Stimulated activated effector memory CD8-positive, alpha-beta T cell treated with anti-CD3 and anti-CD28 coated beads, Interleukin-12 subunit alpha, Interleukin-12 subunit beta, amount 100 ng/mL, for 72 hours (primary cell): ENCODE data around the gene CTNND2.

Experiments used
- ATAC-seq: fragments of 150-1000 bp; cut with Tn5 transposase; 2 replicates; pipeline ENCODE4 v1.10.0; 2021
- DNase-seq, 2 donors: peaks; one replicate each; pipeline ENCODE4 v3.0.0; 2021 to 2022; ENCODE audit warnings: low spot score in 2 of 2
- H3K27ac Mint-ChIP-seq: one replicate; pipeline ENCODE4 v1.8.0; 2022; ENCODE audit warnings: mild to moderate bottlenecking, mixed read lengths
- H3K36me3 Mint-ChIP-seq: one replicate; pipeline ENCODE4 v1.8.0; 2022; ENCODE audit warnings: mild to moderate bottlenecking, mixed read lengths
- H3K4me1 Mint-ChIP-seq: one replicate; pipeline ENCODE4 v1.8.0; 2022; ENCODE audit warnings: mixed read lengths
- H3K4me3 Mint-ChIP-seq: one replicate; pipeline ENCODE4 v1.8.0; 2022; ENCODE audit warnings: mild to moderate bottlenecking, mixed read lengths
- H3K9me3 Mint-ChIP-seq: one replicate; pipeline ENCODE4 v1.8.0; 2022; ENCODE audit warnings: mixed read lengths

CTNND2 gene

DNA sequence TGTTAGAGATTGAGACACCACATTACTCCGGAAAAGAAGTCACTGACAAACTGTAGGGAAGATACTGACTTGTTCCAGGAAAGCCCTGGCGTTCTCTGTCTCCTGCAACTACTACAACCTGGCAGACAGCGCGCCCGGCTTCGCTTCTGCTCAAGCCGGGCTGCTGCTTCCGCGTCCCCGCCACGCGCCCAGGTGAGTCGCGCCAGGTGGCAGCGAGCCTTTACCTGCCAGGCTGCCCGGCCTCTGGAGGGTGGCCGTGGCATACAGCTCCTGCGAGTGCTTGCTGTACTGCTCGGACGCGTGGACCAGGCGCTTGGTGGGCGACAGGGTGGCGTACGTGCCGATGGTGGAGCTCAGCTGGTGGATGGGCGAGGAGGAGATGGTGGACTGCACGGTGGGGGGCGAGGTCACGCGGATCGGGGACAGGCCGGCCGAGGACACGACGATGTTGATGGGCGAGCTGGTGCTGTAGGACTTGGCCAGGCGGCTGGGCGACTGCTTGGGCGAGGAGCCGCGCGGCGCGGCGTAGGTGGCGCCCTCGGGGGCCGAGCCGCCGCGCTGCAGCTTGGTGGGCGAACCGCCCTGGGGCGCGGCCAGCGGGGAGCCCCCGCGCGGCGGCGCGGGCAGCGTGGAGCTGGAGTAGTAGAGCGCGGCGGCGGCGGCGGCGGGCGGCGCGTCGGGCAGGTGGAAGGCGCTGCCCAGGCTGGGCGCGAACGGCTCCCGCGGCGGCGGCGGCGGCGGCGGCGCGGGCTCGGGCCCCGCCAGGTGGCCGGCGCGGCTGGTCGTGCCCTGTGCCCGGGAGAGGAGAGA lies 519.6 kb downstream of the CTNND2 start:
- H3K9me3 Mint-ChIP-seq = no peaks in the 10 kb centered on the region
- H3K4me1 Mint-ChIP-seq = peaks cover 6% of the 10 kb centered on the region
- H3K4me3 Mint-ChIP-seq = peak overlapping the region; percentile 36
- DNase-seq (no peak), ATAC-seq (peak; percentile 58)
- no peaks in the 10 kb centered on the region for H3K36me3 Mint-ChIP-seq
- no peak overlapping the region for H3K27ac Mint-ChIP-seq

DNA sequence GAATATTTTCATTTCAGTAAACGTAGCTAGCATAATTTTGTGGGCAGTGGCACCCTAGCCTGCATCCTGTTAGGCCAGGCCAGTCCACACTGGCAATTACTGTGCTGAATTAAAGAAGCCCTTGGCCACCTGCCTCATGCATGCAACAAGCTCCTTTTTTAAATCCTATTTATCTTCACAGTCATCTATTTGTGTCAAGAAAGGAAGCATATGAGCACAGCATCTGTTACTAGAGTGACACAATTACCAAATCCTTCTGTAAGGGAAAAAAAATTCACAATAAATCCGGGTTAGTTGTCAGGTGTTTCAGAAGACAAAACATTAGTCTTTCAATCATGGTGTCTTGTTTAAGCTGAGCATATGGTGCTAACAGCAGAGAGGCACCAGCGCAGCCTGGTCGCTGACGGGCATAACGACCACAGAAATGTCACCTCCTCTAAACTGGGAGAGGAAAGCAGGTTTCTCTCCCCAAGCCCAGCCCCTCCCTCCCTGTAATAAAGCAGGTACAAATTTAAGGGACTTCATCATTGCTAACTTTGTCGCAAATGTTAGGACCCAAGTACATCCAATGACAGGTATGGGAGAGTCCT lies 520.6 kb downstream of the CTNND2 start:
- Mint-ChIP-seq H3K4me3 (peak overlapping the region; percentile 36), H3K4me1 (peaks cover 6% of the 10 kb centered on the region), H3K27ac (no peak overlapping the region), H3K36me3 (no peaks in the 10 kb centered on the region), H3K9me3 (no peaks in the 10 kb centered on the region)
- ATAC-seq (no peak), DNase-seq (no peak)

DNA sequence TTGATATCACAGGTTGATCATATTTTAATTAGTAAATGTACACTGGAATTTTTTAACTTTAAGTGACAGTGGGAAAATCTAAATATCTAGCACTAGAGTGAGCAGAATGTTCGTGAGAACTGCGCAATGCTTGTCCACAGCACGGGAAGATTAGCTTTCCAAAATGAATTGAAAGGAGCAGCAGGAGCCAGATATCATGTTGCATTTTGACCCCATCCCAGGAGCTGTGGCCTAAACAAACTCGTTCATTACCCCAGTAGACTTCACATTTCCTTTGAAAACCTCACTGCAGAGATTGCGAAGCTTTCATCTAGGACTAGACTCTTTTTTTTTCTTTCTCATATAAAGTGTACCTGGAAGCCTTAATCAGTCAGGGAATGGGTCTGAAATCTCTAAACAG lies 525.8 kb downstream of the CTNND2 start:
- H3K27ac Mint-ChIP-seq = no peak overlapping the region
- H3K4me1 Mint-ChIP-seq = no peaks in the 10 kb centered on the region
- ATAC-seq = no peak

DNA sequence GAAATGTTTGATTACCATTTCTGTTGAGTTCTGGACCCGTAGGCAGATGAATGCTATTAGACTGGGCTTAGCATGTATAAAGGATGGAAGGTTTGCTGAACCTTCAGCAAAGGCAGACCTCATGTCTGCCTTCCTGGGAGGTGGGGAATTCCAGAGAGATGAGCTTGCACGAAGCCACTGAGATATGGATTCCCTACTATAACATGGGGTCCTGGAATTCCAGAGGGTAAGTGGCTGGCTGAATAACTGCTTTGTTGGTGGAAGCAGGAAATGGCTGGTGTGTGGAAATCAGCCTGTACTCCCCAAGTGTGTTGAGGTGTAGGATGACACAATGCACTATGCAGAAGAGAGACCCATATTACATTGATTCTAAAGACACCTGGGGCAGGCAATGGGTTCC lies 526.4 kb downstream of the CTNND2 start:
- DNase-seq (no peak), ATAC-seq (no peak)
- Mint-ChIP-seq H3K4me1 (no peaks in the 10 kb centered on the region), H3K9me3 (no peaks in the 10 kb centered on the region), H3K36me3 (no peaks in the 10 kb centered on the region), H3K4me3 (no peak overlapping the region), H3K27ac (no peak overlapping the region)

More for the DNA sequence above, 525.8 kb downstream of the CTNND2 start:
- Mint-ChIP-seq H3K4me3 (no peak overlapping the region), H3K9me3 (no peaks in the 10 kb centered on the region), H3K36me3 (no peaks in the 10 kb centered on the region)
- DNase-seq = no peak

DNA sequence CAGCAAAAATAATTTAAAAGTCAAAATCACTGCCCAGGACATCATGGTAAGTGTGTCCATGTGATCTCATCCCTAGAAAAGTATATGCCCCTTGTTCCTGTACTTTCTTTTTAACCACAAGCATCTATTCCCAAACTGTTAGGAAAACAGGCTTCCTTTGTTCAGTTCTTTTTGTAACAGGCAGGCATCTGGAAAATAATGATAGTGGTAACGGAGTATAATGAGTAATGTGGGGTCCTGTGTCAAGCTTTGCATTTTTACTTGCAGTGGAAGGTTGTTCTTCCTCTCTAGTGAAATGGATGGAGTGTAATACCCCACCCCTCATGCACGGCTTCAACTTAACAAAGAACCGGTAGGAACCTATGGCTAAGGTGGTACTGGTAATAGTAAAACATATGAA lies 532.1 kb downstream of the CTNND2 start:
- Mint-ChIP-seq H3K4me3 (no peak overlapping the region), H3K9me3 (no peaks in the 10 kb centered on the region), H3K4me1 (no peaks in the 10 kb centered on the region), H3K27ac (no peak overlapping the region), H3K36me3 (no peaks in the 10 kb centered on the region)
- no peak for DNase-seq
- ATAC-seq = no peak

DNA sequence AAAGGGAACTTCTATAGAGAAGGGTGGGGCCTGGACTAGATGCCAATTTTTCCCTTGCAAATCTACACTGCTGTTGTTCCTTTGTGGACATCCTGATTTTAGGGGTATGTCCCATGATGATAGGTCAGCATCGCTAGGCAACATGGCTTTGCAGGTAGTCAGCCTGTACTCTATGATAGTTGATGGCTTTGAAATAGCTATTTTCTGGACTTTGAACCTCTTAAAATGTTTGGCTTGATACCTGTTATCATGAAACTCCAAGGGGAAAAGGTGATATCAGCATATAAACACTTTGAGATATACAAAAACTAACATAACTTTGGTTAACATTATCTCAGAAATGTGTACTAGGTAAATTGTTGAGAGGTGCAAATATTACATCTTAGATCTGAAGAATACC lies 533.2 kb downstream of the CTNND2 start:
- no peak overlapping the region for H3K4me3 Mint-ChIP-seq
- no peaks in the 10 kb centered on the region for H3K9me3 Mint-ChIP-seq
- H3K27ac Mint-ChIP-seq = no peak overlapping the region
- ATAC-seq = no peak
- no peaks in the 10 kb centered on the region for H3K4me1 Mint-ChIP-seq
- no peak for DNase-seq
- H3K36me3 Mint-ChIP-seq = no peaks in the 10 kb centered on the region

DNA sequence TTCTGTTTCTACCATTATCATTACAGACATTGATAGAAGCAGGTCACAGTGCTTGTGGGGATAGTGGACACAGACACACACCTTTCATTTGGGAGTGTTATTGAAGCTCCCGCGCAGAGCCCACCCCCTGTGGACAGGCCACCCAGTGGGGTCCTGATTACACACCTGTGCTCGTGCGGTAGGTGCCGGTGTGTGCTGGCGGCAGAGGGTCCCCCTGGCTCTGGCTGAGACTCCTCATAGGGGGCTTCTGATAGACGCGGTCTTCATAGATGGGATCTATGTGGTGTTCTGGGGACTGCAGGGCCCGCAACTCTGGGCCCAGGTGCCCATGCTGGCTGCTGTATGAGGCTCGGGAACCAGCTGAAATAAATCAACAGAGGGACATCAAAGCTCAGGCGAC lies 539.7 kb downstream of the CTNND2 start:
- ATAC-seq (no peak), DNase-seq (no peak)
- Mint-ChIP-seq H3K36me3 (no peaks in the 10 kb centered on the region), H3K9me3 (no peaks in the 10 kb centered on the region), H3K4me1 (no peaks in the 10 kb centered on the region), H3K4me3 (no peak overlapping the region), H3K27ac (no peak overlapping the region)

DNA sequence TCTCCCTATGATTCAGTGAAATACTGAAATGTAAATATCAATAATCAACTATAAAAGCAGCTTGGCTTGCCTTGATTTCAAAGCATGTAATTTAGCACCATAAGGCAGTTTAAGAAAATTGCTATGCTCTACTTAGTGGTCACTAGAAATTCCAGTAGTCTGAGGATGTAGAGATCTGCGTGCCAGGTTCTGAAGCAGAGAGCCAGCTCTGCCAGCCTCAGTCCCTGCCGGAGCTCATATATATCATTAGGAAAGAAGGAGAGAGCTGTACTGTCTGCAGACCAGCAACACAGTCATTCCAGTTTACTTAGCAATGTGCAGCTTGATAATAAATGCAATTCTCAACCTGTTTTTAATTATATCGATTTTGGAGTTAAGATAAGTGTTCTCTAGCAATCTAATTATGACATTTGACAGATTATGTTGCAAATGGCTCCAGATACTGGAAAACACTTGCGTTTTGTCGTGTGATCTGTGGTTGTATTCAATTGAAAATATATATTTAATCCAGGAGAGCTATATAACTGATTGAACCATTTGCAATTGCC lies 540.5 kb downstream of the CTNND2 start:
- Mint-ChIP-seq H3K4me3 (no peak overlapping the region), H3K4me1 (no peaks in the 10 kb centered on the region), H3K36me3 (no peaks in the 10 kb centered on the region), H3K9me3 (no peaks in the 10 kb centered on the region), H3K27ac (no peak overlapping the region)
- ATAC-seq (no peak), DNase-seq (no peak)

DNA sequence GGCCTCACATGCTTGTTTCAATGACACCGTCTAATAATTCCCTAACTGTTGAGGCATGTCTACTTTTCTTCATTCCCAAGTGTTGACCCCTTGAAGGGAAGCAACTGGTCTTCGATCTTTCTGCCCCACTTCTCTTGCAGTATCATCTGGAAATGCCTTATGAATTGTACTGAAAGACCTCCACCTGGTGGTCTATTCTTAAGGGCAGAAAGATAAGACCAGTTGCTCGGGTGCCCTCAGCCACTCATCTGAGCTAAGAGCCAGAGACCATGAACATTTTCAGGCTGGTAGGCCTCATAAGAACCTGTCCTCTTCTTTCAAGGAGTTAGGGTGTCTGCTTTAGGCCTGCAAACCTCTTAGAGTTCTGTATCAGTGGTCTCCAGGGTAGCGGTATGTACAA lies 542.5 kb downstream of the CTNND2 start:
- H3K4me3 Mint-ChIP-seq = no peak overlapping the region
- ATAC-seq = no peak
- no peak for DNase-seq
- H3K36me3 Mint-ChIP-seq = no peaks in the 10 kb centered on the region
- H3K9me3 Mint-ChIP-seq = no peaks in the 10 kb centered on the region
- H3K27ac Mint-ChIP-seq = no peak overlapping the region
- H3K4me1 Mint-ChIP-seq = no peaks in the 10 kb centered on the region

DNA sequence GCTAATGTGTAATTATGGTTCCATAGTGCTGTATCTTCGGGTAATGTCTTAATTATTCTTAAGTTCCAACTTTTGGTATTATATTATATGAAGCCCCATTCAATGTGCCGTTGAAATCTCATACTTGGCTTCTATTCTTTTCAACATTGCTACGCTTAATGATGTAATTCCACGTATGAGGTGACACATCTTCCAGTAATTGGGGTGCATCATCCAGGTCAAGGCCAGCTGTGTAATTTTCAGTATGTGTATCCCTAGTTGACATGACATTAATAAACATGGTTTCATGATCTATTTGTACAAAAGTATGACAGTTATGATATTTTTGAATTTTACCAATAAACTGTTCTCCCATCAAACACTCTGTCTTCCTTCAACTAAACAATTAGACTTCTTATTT lies 546.3 kb downstream of the CTNND2 start:
- Mint-ChIP-seq H3K4me1 (no peaks in the 10 kb centered on the region), H3K27ac (no peak overlapping the region), H3K4me3 (no peak overlapping the region), H3K36me3 (no peaks in the 10 kb centered on the region), H3K9me3 (no peaks in the 10 kb centered on the region)
- no peak for ATAC-seq
- no peak for DNase-seq

DNA sequence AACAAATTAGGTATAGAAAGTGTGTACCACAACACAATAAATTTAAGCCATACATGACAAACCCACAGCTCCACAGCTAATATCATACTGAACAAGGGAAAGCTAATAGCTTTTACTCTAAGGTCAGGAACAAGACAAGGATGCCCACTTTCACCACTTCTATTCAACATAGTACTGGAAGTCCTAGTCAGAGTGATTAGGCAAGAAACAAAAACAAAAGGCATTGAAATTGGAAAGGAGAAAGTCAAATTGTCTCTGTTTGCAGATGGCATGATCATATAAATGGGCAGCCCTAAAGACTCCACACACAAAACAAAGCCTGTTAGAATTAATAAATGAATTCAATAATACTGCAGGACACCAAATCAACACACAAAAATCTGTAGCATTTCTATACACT lies 548.8 kb downstream of the CTNND2 start:
- H3K4me1 Mint-ChIP-seq = no peaks in the 10 kb centered on the region
- no peaks in the 10 kb centered on the region for H3K36me3 Mint-ChIP-seq
- no peak overlapping the region for H3K4me3 Mint-ChIP-seq
- no peaks in the 10 kb centered on the region for H3K9me3 Mint-ChIP-seq
- no peak overlapping the region for H3K27ac Mint-ChIP-seq
- DNase-seq = no peak
- no peak for ATAC-seq

DNA sequence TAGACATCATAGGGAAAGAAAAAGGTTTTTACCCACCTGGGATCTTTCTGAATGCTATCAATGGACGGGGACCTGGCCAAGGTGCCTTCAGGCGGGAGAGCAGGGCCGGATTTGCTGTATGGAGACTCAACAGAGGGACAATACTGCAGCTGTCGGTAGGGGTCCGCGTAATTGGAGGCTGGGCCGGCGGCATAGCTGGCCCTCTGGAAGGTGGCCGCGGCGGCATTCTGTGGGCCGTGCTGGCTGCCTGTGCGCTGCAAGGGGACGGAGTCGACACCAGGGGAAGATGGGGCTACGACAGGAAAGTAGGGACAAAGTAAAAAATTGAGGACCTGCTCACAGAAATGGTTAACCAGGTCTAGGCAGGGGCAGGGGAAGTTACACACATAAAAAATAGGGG lies 557.9 kb downstream of the CTNND2 start:
- Mint-ChIP-seq H3K27ac (no peak overlapping the region), H3K36me3 (no peaks in the 10 kb centered on the region), H3K4me3 (no peak overlapping the region), H3K9me3 (peaks cover 3% of the 10 kb centered on the region), H3K4me1 (no peaks in the 10 kb centered on the region)
- DNase-seq (no peak), ATAC-seq (no peak)

DNA sequence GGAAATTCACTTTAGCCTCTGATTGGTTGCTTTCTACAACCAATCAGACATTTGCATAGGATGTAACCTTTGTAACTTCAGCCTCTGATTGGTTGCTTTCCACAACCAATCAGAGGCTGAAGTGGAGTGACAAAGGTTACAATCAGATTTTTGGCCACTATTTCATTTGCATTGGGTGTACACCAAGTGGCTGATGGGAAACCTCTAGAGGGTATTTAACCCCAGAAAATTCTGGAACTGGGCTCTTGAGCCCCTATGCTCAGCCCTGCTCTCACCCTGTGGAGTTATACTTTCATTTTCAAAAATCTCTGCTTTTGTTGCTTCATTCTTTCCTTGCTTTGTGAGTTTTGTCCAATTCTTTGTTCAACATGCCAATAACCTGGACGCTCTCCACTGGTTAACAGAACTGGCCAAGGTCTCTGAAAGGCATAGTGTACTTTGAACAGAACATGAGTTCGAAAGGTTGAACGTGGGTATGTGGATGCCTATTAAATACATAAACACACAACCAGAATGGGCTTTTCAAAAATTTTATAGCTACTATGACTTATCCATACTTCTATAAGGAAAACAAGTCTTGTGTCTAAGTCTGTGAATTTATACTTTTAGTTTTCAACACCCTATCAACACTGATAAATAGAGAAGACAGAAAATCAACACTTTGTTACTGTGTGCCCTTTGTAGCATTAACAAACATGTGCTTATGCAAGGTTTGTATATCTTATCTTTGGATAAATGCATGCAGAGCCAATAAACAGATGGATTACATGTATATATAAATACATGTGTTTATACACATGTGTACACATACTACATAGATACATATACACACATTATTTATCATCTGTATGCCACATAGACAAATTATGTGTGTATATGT lies 568.1 kb downstream of the CTNND2 start:
- no peak for DNase-seq
- no peaks in the 10 kb centered on the region for H3K4me1 Mint-ChIP-seq
- H3K4me3 Mint-ChIP-seq = no peak overlapping the region
- H3K36me3 Mint-ChIP-seq = no peaks in the 10 kb centered on the region
- ATAC-seq = no peak
- no peak overlapping the region for H3K27ac Mint-ChIP-seq
- H3K9me3 Mint-ChIP-seq = peaks cover 7% of the 10 kb centered on the region

DNA sequence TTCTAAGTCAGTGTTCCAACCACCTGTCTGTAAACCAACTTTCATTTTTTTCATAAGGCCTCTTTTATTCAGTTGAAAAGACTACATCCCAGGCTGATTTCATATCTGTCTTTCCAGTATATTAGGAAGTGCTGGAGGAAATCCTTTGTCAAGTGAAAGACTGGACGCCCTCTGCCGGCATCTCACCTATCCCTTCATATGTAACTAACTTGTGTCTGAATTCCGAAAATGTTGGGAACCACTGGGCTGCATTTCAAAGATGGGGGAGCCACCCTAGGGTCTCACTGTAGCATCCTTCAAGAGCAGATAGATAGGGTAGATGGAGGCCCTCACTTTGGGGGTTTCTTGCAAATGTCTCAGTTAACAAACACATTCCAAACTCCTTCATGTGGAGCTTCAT lies 569.8 kb downstream of the CTNND2 start:
- no peak overlapping the region for H3K4me3 Mint-ChIP-seq

DNA sequence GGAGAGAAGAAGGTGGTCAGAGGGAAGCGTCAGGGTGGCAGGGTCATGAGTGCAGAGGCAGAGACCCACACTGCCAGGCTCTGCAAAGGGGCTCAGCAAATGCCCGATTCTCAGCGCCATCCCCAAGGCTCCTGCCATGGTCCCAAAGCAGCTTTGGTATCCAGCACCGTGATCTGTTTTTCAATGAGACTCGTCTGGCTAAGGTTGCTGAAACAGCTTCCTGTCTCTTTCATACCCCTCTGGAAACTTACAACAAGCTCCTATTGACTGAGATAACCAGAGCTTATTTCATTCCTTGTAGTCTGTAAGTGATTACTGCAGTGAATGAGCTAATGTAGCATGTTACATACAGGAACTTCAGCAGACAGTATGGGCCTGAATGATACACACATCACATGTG lies 574.6 kb downstream of the CTNND2 start:
- no peak overlapping the region for H3K4me3 Mint-ChIP-seq
- DNase-seq (no peak), ATAC-seq (no peak)
- H3K36me3 Mint-ChIP-seq = no peaks in the 10 kb centered on the region
- no peak overlapping the region for H3K27ac Mint-ChIP-seq
- H3K4me1 Mint-ChIP-seq = no peaks in the 10 kb centered on the region
- no peaks in the 10 kb centered on the region for H3K9me3 Mint-ChIP-seq

More for the DNA sequence above, 569.8 kb downstream of the CTNND2 start:
- no peaks in the 10 kb centered on the region for H3K36me3 Mint-ChIP-seq
- peaks cover 7% of the 10 kb centered on the region for H3K9me3 Mint-ChIP-seq
- ATAC-seq = no peak
- DNase-seq = no peak
- no peaks in the 10 kb centered on the region for H3K4me1 Mint-ChIP-seq
- no peak overlapping the region for H3K27ac Mint-ChIP-seq
